HEK293 (cell line): ENCODE data around the gene BEST2.

Experiments used
- BCL6B ChIP-seq: fragments of 450-650 bp; formaldehyde crosslinking; IDR thresholded peaks from 2 replicates; pipeline ENCODE4 v1.5.1; 2017; ENCODE audit warnings: missing biosample characterization, missing genetic modification characterization
- FEZF1 ChIP-seq: fragments of 450-650 bp; formaldehyde crosslinking; IDR thresholded peaks from 2 replicates; pipeline ENCODE4 v1.5.1; 2016; ENCODE audit warnings: missing biosample characterization, missing genetic modification characterization
- HOXA7 ChIP-seq: sonication (generic); formaldehyde crosslinking; IDR thresholded peaks from 2 replicates; pipeline ENCODE4 v1.8.1; 2022; ENCODE audit warnings: missing genetic modification reagents, borderline replicate concordance
- KLF8 ChIP-seq: fragments of 450-650 bp; formaldehyde crosslinking; IDR thresholded peaks from 2 replicates; pipeline ENCODE4 v1.5.1; 2016; ENCODE audit warnings: missing biosample characterization, missing genetic modification characterization
- PRDM1 ChIP-seq: fragments of 450-650 bp; formaldehyde crosslinking; IDR thresholded peaks from 2 replicates; pipeline ENCODE4; 2016; ENCODE audit warnings: missing biosample characterization, missing genetic modification characterization
- SCRT2 ChIP-seq: fragments of 450-650 bp; formaldehyde crosslinking; IDR thresholded peaks from 2 replicates; pipeline ENCODE4 v1.5.1; 2016; ENCODE audit warnings: missing biosample characterization, missing genetic modification characterization
- ZBTB26 ChIP-seq: fragments of 450-650 bp; formaldehyde crosslinking; optimal IDR thresholded peaks from 2 replicates; pipeline ENCODE3; 2016; ENCODE audit warnings: missing biosample characterization, mild to moderate bottlenecking, missing genetic modification characterization
- ZFHX2 ChIP-seq: fragments of 450-650 bp; formaldehyde crosslinking; conservative IDR thresholded peaks from 2 replicates; pipeline ENCODE4 v1.5.1; 2016; ENCODE audit warnings: missing biosample characterization, missing genetic modification characterization
- ZNF140 ChIP-seq: fragments of 450-650 bp; formaldehyde crosslinking; IDR thresholded peaks from 2 replicates; pipeline ENCODE4 v1.5.1; 2016; ENCODE audit warnings: missing biosample characterization, missing genetic modification characterization
- ZNF169 ChIP-seq: fragments of 450-650 bp; formaldehyde crosslinking; IDR thresholded peaks from 2 replicates; pipeline ENCODE4 v1.5.1; 2016; ENCODE audit warnings: missing biosample characterization, missing genetic modification characterization
- ZNF26 ChIP-seq: fragments of 450-650 bp; formaldehyde crosslinking; IDR thresholded peaks from 2 replicates; pipeline ENCODE4 v1.5.1; 2016; ENCODE audit warnings: missing biosample characterization, missing genetic modification characterization
- ZNF266 ChIP-seq: fragments of 450-650 bp; formaldehyde crosslinking; IDR thresholded peaks from 2 replicates; pipeline ENCODE4 v1.5.1; 2016; ENCODE audit warnings: missing biosample characterization, missing genetic modification characterization, low read depth
- ZNF341 ChIP-seq: fragments of 450-650 bp; formaldehyde crosslinking; IDR thresholded peaks from 2 replicates; pipeline ENCODE4; 2016; ENCODE audit warnings: low read depth, missing biosample characterization, missing genetic modification characterization
- ZNF366 ChIP-seq: fragments of 450-650 bp; formaldehyde crosslinking; conservative IDR thresholded peaks from 2 replicates; pipeline ENCODE4 v1.5.1; 2016; ENCODE audit warnings: missing biosample characterization, missing genetic modification characterization
- ZNF391 ChIP-seq: fragments of 450-650 bp; formaldehyde crosslinking; IDR thresholded peaks from 2 replicates; pipeline ENCODE4 v1.5.1; 2016; ENCODE audit warnings: low read depth, missing biosample characterization, missing genetic modification characterization, borderline replicate concordance
- ZNF549 ChIP-seq: fragments of 450-650 bp; IDR thresholded peaks from 2 replicates; pipeline ENCODE4 v1.5.1; 2018; ENCODE audit warnings: missing biosample characterization, missing genetic modification characterization, mild to moderate bottlenecking, inconsistent platforms, moderate library complexity
- ZNF658 ChIP-seq: fragments of 450-650 bp; formaldehyde crosslinking; IDR thresholded peaks from 2 replicates; pipeline ENCODE4; 2016; ENCODE audit warnings: missing biosample characterization, missing genetic modification characterization
- ZNF677 ChIP-seq: fragments of 450-650 bp; IDR thresholded peaks from 2 replicates; pipeline ENCODE4 v1.5.0; 2018; ENCODE audit warnings: missing biosample characterization, mild to moderate bottlenecking, missing genetic modification characterization, moderate library complexity
- ZNF692 ChIP-seq: fragments of 450-650 bp; formaldehyde crosslinking; IDR thresholded peaks from 2 replicates; pipeline ENCODE4 v1.5.1; 2016; ENCODE audit warnings: missing biosample characterization, missing genetic modification characterization
- ZNF76 ChIP-seq: fragments of 450-650 bp; formaldehyde crosslinking; IDR thresholded peaks from 2 replicates; pipeline ENCODE4; 2016; ENCODE audit warnings: low read depth, missing biosample characterization, missing genetic modification characterization, borderline replicate concordance
- ZNF792 ChIP-seq: fragments of 450-650 bp; formaldehyde crosslinking; IDR thresholded peaks from 2 replicates; pipeline ENCODE4 v1.5.1; 2016; ENCODE audit warnings: missing biosample characterization, missing genetic modification characterization
- ZNF830 ChIP-seq: fragments of 450-650 bp; IDR thresholded peaks from 2 replicates; pipeline ENCODE4 v1.5.0; 2018; ENCODE audit warnings: missing biosample characterization, missing genetic modification characterization, low read depth, mild to moderate bottlenecking, moderate library complexity

Gene BEST2

GRCh38 chr19:12789098-12789903 lies 37.7 kb downstream of the BEST2 start (continued):
- TF ChIP-seq ZNF26 (no peak), ZFHX2 (peak; percentile 11), ZNF140 (no peak), ZNF169 (no peak), PRDM1 (tag by site-specific recombination) (no peak), HOXA7 (CRISPR knock-in tag) (no peak), ZNF830 (tag by site-specific recombination) (no peak), FEZF1 (tag by site-specific recombination) (no peak), SCRT2 (no peak), ZNF792 (tag by site-specific recombination) (no peak), ZNF366 (tag by site-specific recombination) (0 out of 2 replicates have a peak, but pooled peaks have one; percentile 9), ZNF658 (no peak), ZNF549 (tag by site-specific recombination) (no peak), KLF8 (no peak), ZNF391 (tag by site-specific recombination) (no peak), ZBTB26 (tag by site-specific recombination) (no peak), ZNF677 (tag by site-specific recombination) (no peak), ZNF692 (tag by site-specific recombination) (no peak), ZNF266 (tag by site-specific recombination) (no peak), BCL6B (tag by site-specific recombination) (no peak), ZNF76 (tag by site-specific recombination) (no peak), ZNF341 (no peak; the same call in none of the 2 replicates)
